DND-41 (cell line): Measurements from ENCODE around the gene FAM168A.
"Not testable (repeated sequence)": the region's sequence is repeated elsewhere in the genome, so short reads cannot be mapped to it uniquely, and the experiment has no call there.

ENCODE experiments used
- ATAC-seq: fragments of 200-7000 bp; cut with Tn5 transposase; 3 replicates; pipeline ENCODE4 v1.9.1; 2021; ENCODE audit warnings: low read depth; ENCODE audit not compliant: insufficient read depth
- DNase-seq: peaks from one replicate; pipeline ENCODE4 v3.0.0-alpha.2; 2020
- H2AFZ ChIP-seq: 2 replicates; pipeline ENCODE4 v1.6.0; 2012; ENCODE audit warnings: low read depth, low read length
- H3K27ac ChIP-seq: 2 replicates; pipeline ENCODE4 v1.5.1; 2012; ENCODE audit warnings: low read length, inconsistent platforms
- H3K27me3 ChIP-seq: fragments of 200-600 bp; sonication (generic); 2 replicates; pipeline ENCODE4 v1.6.0; 2012; ENCODE audit warnings: low read length, mild to moderate bottlenecking, inconsistent platforms; ENCODE audit not compliant: insufficient read depth, poor library complexity
- H3K36me3 ChIP-seq: 2 replicates; pipeline ENCODE4 v1.5.1; 2012; ENCODE audit warnings: low read length, inconsistent platforms; ENCODE audit not compliant: insufficient read depth
- H3K4me1 ChIP-seq: 2 replicates; pipeline ENCODE4 v1.5.1; 2012; ENCODE audit warnings: mild to moderate bottlenecking, low read length; ENCODE audit not compliant: insufficient read depth
- H3K4me2 ChIP-seq: 2 replicates; pipeline ENCODE4 v1.6.0; 2012; ENCODE audit warnings: mild to moderate bottlenecking, moderate library complexity, low read length, inconsistent platforms; ENCODE audit not compliant: insufficient read depth
- H3K4me3 ChIP-seq, 2 experiments: fragments of 200-600 bp in 1 of 2; shearing (Covaris generic) in 1 of 2; 2 replicates each; pipeline ENCODE4 v1.5.1; 2012 to 2016; ENCODE audit warnings: inconsistent platforms in 2 of 2, low read length in 2 of 2, mild to moderate bottlenecking in 2 of 2, low read depth in 1 of 2, moderate library complexity in 1 of 2
- H3K79me2 ChIP-seq: 2 replicates; pipeline ENCODE4 v1.6.0; 2012; ENCODE audit warnings: low read length, inconsistent platforms; ENCODE audit not compliant: insufficient read depth
- H3K9ac ChIP-seq: 2 replicates; pipeline ENCODE4 v1.6.0; 2012; ENCODE audit warnings: low read depth, mild to moderate bottlenecking, inconsistent platforms, low read length, moderate library complexity
- H3K9me3 ChIP-seq: 2 replicates; pipeline ENCODE4 v1.5.1; 2012; ENCODE audit warnings: low read length, moderate library complexity, mild to moderate bottlenecking, inconsistent platforms; ENCODE audit not compliant: insufficient read depth, severe bottlenecking
- H4K20me1 ChIP-seq: 2 replicates; pipeline ENCODE4 v1.6.0; 2012; ENCODE audit warnings: low read length; ENCODE audit not compliant: insufficient read depth
- CTCF ChIP-seq: IDR thresholded peaks from 2 replicates; pipeline ENCODE4 v1.5.1; 2012; ENCODE audit warnings: borderline replicate concordance, low read length, moderate library complexity, mild to moderate bottlenecking; ENCODE audit not compliant: poor library complexity, severe bottlenecking; ENCODE audit errors: extremely low read depth
- EZH2 ChIP-seq: IDR thresholded peaks from 3 replicates; pipeline ENCODE4 v1.6.1; 2012; ENCODE audit warnings: borderline replicate concordance, low read depth, mild to moderate bottlenecking, moderate library complexity, low read length, inconsistent platforms; ENCODE audit not compliant: severe bottlenecking

FAM168A gene

GRCh38 chr11:73445980-73446379 lies 151.9 kb downstream of the FAM168A start:
- no peak overlapping the region for H3K4me2 ChIP-seq
- no peak overlapping the region for H3K9ac ChIP-seq
- no peaks in the 10 kb centered on the region for H3K9me3 ChIP-seq
- no peaks in the 10 kb centered on the region for H4K20me1 ChIP-seq
- H3K36me3 ChIP-seq, result peaks cover 4% of the 10 kb centered on the region; the same call in 1 of the 2 replicates
- H3K4me3 ChIP-seq, result no peak overlapping the region
- no peak overlapping the region for H3K27ac ChIP-seq
- no peaks in the 10 kb centered on the region for H3K4me1 ChIP-seq
- H2AFZ ChIP-seq, result no peak overlapping the region
- DNase-seq (no peak), ATAC-seq (no peak)
- TF ChIP-seq CTCF (no peak), EZH2 (no peak)
- no peaks in the 10 kb centered on the region for H3K79me2 ChIP-seq
- H3K27me3 ChIP-seq, result no peaks in the 10 kb centered on the region

DNA sequence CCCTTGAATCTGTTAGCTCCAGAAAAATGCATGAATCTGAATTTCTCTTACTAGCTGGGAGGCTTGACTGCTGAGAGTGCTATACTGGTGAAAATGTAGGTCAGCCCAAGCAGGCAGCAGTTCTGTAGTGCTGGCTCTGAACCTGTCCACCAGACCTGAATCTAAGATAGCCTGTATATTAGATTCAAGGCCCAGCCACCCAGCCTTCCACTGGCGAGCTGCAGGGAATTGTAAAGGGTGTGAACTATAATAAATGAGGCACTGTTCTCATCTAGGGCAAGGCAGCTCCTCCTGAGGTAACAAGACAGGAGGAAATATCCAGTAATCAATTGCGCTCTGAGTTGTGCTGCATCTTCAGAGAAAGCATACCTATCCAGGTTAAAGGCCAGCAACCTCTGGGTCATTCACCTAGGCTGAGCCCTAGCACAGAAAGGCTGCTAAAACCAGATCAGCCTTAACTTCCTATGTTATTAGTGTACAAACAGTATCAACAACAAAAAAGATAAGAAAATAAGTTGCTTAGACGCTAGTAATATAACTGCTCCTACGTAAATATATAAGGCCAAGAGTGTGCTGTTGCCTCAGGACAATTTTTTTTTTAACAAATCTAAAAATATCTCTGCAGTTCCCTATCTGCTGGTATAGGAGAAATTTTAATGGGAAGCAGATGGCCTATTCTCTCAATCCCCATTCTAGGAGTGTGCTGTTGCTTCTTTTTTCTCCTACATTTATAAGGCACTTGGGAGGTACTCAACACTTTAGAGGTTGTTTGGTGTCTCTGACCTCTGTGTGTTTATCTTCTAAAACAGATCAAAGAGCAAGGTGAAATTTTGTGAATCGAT lies 158.7 kb downstream of the FAM168A start:
- Histone ChIP-seq H3K9ac (no peak overlapping the region), H3K9me3 (no peaks in the 10 kb centered on the region), H3K36me3 (no peaks in the 10 kb centered on the region), H3K27me3 (no peaks in the 10 kb centered on the region), H3K4me2 (no peak overlapping the region), H3K27ac (no peak overlapping the region), H3K4me3 (no peak overlapping the region), H4K20me1 (no peaks in the 10 kb centered on the region), H2AFZ (no peak overlapping the region), H3K79me2 (no peaks in the 10 kb centered on the region; the same call in 1 of the 2 replicates), H3K4me1 (no peaks in the 10 kb centered on the region)
- no peak for ATAC-seq
- no peak for TF ChIP-seq EZH2
- TF ChIP-seq CTCF, result no peak
- DNase-seq, result no peak

- not testable (repeated sequence) for H3K36me3 ChIP-seq, H2AFZ ChIP-seq, H3K4me1 ChIP-seq, H3K27me3 ChIP-seq, H3K4me3 ChIP-seq, H3K9ac ChIP-seq, H3K27ac ChIP-seq, H3K4me2 ChIP-seq, H4K20me1 ChIP-seq, DNase-seq, ATAC-seq, H3K9me3 ChIP-seq, H3K79me2 ChIP-seq
Measured at GRCh38 chr11:73436859-73437258, 161.1 kb downstream of the FAM168A start.

GRCh38 chr11:73431396-73431795 lies 166.5 kb downstream of the FAM168A start:
- H3K4me2 ChIP-seq, result no peak overlapping the region
- no peaks in the 10 kb centered on the region for H3K4me1 ChIP-seq
- no peak for DNase-seq
- peaks cover 9% of the 10 kb centered on the region; the same call in 1 of the 2 replicates for H3K36me3 ChIP-seq
- no peak overlapping the region for H3K27ac ChIP-seq
- H3K79me2 ChIP-seq, result no peaks in the 10 kb centered on the region
- no peaks in the 10 kb centered on the region for H3K27me3 ChIP-seq
- no peak overlapping the region for H3K4me3 ChIP-seq
- H3K9me3 ChIP-seq, result no peaks in the 10 kb centered on the region
- H2AFZ ChIP-seq, result no peak overlapping the region
- H3K9ac ChIP-seq, result no peak overlapping the region
- no peaks in the 10 kb centered on the region for H4K20me1 ChIP-seq
- no peak for ATAC-seq
- no peak for TF ChIP-seq EZH2
- TF ChIP-seq CTCF, result no peak
